ENCODE results near the gene ANO9.
"Not testable (repeated sequence)": the region's sequence is repeated elsewhere in the genome, so short reads cannot be mapped to it uniquely, and the experiment has no call there.

ANO9 gene

GRCh38 chr11:403761-404431 is 37.9 kb downstream of the ANO9 start:
- no peak for DNase-seq (ENCODE audit: low read depth, low spot score)

- DNase-seq (ENCODE audit: low read depth, low spot score): no peak
Observed at GRCh38 chr11:403021-403760, 38.6 kb downstream of the ANO9 start.

GRCh38 chr11:401196-401595 is 40.6 kb downstream of the ANO9 start:
- not testable (repeated sequence) for DNase-seq (ENCODE audit: low read depth, low spot score)

GRCh38 chr11:400241-400689 is 41.5 kb downstream of the ANO9 start:
- no peak for DNase-seq (ENCODE audit: low read depth, low spot score)

GRCh38 chr11:399731-400211 is 42.0 kb downstream of the ANO9 start:
- DNase-seq (ENCODE audit: low read depth, low spot score): no peak

GRCh38 chr11:398826-399225 is 43.0 kb downstream of the ANO9 start:
- DNase-seq (ENCODE audit: low read depth, low spot score): no peak

GRCh38 chr11:396948-397548 is 44.8 kb downstream of the ANO9 start:
- no peak for DNase-seq (ENCODE audit: low read depth, low spot score)

GRCh38 chr11:396511-396947 is 45.3 kb downstream of the ANO9 start:
- no peak for DNase-seq (ENCODE audit: low read depth, low spot score)

GRCh38 chr11:395866-396265 is 45.9 kb downstream of the ANO9 start:
- no peak for DNase-seq (ENCODE audit: low read depth, low spot score)

GRCh38 chr11:394858-395655 is 46.8 kb downstream of the ANO9 start:
- DNase-seq (ENCODE audit: low read depth, low spot score): no peak

GRCh38 chr11:394034-394857 is 47.6 kb downstream of the ANO9 start, which contains the start of gene PKP3:
TSS of gene PKP3 (plus strand) at chr11:394209. CDS start at chr11:394293, 84 bp downstream.
- no peak for DNase-seq (ENCODE audit: low read depth, low spot score)

GRCh38 chr11:393219-394033 is 48.4 kb downstream of the ANO9 start:
- DNase-seq (ENCODE audit: low read depth, low spot score): no peak

GRCh38 chr11:392102-392777 is 49.6 kb downstream of the ANO9 start:
- no peak for DNase-seq (ENCODE audit: low read depth, low spot score)

GRCh38 chr11:391117-392017 is 50.4 kb downstream of the ANO9 start:
- no peak for DNase-seq (ENCODE audit: low read depth, low spot score)

- no peak for DNase-seq (ENCODE audit: low read depth, low spot score)
Observed at GRCh38 chr11:390175-390574, 51.6 kb downstream of the ANO9 start.

- DNase-seq (ENCODE audit: low read depth, low spot score): not testable (repeated sequence)
Observed at GRCh38 chr11:389369-389768, 52.4 kb downstream of the ANO9 start.

- DNase-seq (ENCODE audit: low read depth, low spot score): no peak
Observed at GRCh38 chr11:387193-387793, 54.5 kb downstream of the ANO9 start.

- no peak for DNase-seq (ENCODE audit: low read depth, low spot score)
Observed at GRCh38 chr11:386483-386882, 55.3 kb downstream of the ANO9 start.

Measured in activated CD4-positive, CD25-positive, alpha-beta regulatory T cell treated with anti-CD3 and anti-CD28 coated beads, Interleukin-2, amount 50 U/mL, for 16 hours (primary cell).